NCI-H1930 (cell line): ENCODE results near the gene TAS2R13.

Experiments
- DNase-seq, 2 experiments: peaks; one replicate each; lab custom pipeline; 2025; lab: John Stamatoyannopoulos, UW

TAS2R13 gene

GRCh38 chr12:10867381-10867780, 42.0 kb downstream of the TAS2R13 start:
- no peak for DNase-seq

GRCh38 chr12:10863512-10864218, 45.7 kb downstream of the TAS2R13 start:
- no peak for DNase-seq

- DNase-seq: no peak
Measured at GRCh38 chr12:10861366-10861765, 48.0 kb downstream of the TAS2R13 start.
